HG02678 (cell line): Measurements from ENCODE around the gene ARSB.
"Not testable (repeated sequence)": the region's sequence is repeated elsewhere in the genome, so short reads cannot be mapped to it uniquely, and the experiment has no call there.

Source experiments
- ATAC-seq: cut with Tn5 transposase; IDR thresholded peaks from one replicate; pipeline ENCODE4 v1.9.1; 2021; ENCODE audit warnings: mild to moderate bottlenecking, moderate library complexity; ENCODE audit not compliant: unreplicated experiment

ARSB gene

DNA sequence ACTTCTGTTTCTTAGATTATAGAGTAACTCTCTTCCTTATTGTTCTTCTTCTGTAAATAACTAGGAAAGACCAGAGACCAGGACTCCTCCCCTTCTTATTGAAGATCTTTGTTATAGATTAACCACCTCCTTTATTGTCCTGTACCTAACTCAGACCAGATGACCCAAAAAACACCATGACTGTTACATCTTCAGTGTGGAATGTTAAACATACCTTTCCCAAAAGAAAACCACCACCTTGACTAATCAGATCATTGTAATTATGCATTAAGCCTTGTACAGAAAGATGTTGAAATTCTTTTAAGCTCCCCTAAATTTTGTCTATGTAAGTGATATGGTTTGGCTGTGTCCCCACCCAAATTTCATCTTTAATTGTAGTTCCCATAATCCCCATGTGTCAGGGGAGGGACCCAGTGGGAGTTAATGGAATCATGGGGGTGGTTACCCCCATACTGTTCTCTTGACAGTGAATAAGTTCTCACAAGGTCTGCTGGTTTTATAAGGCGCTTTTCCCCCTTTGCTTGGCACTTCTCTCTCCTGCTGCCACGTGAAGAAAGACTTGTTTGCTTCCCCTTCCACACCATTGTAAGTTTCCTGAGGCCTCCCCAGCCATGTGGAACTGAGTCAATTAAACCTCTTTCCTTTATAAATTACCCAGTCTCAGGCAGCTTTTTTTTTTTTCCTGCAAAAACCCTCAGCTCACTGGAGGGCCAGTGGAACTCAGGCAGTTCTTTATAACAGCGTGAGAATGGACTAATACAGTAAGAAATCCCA lies 26.3 kb downstream of the ARSB start:
- ATAC-seq: no peak

DNA sequence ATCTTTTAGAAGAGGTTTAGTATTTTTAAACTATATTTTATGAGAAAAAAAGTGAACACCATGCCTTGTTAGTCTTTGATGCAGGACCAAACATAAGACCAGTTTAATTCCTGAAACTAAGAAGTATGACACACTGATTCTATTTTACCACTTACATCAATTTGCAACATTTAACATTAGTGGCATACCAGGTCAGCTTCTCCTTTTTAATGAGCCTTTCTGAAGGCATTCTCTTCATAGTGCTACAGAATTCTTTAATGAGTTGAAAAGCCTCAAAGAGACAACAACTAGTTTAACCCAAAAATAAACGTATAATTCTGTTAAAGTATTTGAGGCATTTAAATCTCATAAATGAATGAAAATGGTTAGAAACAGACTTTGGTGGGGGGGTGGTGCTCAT lies 28.2 kb downstream of the ARSB start:
- ATAC-seq: no peak

DNA sequence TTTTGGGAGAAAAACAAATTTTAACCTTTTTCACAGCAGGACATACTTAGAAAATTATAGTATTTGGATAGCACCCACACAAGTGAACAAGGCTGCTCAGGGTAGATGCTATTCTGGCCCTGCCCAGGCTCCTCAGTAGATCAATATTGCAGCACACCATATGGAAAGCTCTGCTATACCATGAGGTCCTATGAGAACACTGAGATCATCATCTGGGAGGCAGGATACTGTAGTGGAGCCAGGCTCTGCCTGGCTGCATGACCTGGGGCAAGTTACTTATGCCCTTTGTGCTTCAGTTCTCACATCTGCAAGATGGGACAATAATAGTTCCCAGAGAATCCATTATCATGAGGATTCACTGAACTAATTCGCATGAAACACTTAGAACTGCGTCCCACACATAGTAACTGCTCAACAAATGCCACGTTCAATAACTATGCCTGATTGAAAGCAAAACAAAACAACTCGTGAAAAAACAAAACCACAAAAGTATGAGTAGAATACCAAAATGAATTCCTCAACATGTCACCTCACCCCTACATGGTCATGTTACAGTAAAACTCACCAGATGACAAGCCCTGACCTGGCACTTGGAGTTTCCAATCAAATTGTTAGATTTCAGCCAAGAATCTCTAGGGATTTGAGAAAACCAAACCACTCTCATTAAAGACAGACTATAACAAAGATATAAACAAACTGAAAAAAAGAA lies 31.9 kb downstream of the ARSB start:
- no peak for ATAC-seq

DNA sequence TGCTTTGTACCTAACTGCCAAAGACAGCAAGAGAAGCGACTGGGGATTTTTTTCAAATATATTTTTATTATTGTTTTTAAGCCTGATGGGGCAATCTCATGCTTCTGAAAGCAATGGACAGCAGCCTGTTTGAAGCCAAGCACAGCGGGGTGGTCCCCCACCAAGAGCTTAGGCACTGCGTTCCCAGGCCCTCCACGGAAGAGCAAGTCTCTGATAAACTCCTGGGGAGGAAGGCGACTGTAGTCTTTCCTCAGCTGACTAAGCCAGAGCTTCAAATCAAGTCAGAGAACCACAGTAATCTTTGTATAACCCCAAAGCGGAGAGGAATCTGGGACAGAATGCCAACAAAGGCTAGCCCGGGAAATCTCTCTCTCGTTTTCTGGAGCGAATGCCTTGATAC lies 54.4 kb downstream of the ARSB start:
- ATAC-seq: no peak

DNA sequence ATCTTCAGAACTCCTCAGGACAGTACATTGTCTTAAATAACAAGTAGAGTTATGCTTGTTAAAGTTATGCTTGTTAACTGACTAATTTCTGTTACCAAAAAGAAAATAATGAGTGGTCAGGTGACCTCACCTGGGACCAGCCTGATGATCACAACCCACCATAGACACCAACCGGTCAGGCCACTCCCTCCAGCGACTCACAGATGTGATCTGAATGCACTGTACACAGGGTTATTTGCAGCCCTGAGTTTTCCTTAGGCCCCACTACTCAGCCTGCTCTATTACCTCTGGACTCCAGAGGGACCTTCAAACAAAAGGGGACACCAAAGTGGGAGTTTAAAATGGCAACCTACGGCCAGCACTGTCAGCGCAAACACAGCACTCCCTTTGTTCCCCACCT lies 55.3 kb downstream of the ARSB start:
- ATAC-seq: no peak

DNA sequence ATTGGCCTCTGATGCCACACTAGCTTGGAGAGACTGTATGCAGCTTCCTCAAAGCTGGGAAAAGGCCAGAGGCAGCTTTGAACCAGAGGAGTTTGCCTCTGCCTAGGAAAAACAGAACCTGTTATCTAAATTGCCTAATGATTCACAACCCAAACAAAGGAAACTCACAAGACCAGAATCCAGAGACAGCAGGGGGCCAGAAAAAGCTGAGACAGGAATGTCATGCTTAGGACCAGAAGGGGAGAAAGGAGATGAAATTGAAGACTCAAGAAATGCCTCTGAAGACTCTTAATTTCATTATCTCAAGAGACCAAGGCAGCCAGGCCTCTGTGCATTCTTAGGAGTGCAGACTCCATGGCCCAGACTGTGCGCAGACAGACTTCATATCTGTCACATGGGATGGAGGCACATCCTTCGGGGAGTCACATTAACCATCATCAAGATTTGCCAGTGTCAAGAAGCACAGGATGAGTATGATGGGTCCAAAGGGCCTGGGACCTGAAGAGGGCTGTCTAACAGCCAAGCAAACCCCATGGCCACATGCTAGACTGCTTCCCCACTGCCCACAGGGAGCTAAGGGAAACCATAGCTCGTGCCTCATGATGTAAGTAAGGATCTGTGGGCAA lies 57.3 kb downstream of the ARSB start:
- ATAC-seq: no peak

DNA sequence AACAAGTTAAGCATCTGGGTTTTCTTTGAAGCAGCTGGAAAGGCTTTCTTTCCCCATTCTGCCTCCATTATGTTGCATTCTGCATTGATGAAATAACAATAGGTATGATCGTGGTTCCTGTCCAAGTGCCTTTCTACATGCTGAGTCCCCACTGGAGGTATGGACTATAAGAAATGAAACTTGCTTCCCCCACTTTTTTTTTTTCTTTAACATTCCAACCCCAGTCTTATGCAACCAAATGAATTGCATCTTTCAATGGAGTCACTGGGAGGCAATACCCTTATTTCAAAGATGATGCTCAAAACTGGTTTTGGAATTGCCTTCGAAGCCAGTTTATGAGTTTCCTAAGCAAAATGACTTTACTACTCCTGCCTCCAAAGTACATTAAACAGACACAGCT lies 58.9 kb downstream of the ARSB start:
- ATAC-seq: no peak

DNA sequence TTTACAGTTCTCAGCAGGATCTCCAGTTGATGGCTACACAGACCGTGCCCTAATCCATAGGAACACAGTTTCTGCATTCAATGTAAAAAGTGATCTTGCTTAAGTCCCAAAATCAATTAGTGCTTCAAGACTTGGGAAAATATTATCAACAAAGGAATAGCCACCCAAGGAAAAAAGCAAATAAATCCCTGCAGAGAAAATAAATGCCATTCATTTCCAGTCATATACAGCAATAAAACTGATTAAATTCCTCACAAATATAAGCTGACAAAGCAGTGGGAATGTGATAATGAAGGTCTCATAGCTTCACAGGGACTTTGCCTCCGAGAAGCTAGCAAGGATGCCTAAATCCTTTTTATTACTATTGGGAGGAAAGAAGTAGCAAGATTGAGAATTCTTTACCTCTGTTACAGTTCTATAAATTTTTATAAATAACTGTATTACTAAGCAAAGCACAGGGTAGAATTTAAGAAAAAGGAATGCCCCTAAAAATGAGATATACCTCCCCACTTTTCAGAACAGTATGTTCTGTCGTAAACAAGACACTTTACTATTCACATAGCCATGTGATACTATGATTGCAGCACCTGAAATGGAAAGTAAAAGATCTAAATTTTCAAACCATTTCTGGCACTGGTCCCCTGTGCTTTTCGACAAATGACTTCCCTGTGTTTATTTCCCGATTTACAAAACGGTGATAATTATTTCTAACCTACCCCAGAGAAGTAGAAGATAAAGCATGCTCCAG lies 59.8 kb downstream of the ARSB start:
- ATAC-seq: no peak

DNA sequence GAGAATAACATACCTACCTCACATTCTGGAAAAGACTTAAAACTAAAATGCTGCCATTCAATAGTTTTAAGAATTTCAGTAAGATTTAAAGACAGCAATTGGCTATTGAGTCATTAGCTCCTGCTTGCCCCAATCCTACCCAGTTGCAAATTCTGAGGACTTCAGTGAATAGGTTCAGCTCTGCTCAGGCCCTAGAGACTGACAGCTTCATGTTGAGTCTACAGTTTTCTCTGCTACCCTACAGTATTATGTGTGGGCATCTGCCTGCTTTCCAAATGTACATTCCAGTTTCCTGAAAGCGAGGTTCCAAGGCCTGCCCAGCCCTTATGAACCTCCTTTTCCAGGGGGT lies 61.5 kb downstream of the ARSB start:
- ATAC-seq: no peak

DNA sequence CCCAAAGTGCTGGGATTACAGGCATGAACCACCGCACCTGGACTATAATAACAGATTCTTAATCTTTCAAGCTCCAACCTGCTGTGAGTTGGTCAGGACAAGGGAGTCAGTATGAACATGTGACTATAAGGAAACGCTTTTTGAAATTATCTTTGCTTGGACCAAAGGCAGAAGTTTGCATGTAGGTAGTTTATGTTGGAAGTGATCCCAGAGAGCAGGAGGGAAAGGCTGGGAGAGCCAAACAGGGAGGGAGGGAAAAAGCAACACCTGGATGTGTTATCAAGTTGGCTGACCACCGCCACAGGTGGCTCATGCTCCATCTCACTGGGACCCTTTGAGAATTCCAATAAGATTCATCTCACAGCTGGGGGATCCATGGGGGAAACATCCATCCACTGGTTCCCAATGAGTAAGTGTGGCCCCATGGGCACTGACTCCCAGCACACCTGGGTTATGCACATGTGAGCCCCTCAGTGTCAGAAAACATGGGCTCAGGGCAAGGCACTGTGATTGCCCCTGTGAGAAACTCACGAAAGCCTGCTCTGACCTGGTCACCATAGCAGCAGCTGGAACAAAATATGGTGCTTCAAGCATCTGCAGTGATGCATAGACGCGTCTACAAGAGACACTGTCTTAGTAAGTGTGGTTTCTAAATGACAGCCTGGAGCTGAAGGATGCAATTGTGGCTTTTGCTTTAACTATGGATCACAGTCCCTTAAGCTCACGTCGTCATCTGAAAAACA lies 62.1 kb downstream of the ARSB start:
- no peak for ATAC-seq

DNA sequence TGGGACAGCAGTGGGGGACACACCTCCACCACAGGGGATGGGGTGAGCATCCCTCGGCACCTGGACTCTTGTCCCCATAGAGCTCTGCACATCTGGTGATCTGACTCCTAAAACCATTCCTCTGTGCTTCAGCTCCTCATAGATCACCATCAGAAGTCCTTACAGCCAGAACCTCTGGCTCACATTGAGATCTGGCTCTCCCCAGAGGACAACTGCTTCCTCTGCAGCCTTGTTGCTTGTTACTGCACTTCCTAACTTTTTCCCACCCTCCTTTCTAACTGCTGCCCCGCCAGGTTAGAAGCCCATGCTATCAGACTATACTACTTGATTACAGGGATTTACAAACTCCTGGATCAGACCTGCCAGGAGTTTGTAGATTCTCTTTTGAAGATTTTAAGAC lies 64.5 kb downstream of the ARSB start:
- ATAC-seq: no peak

DNA sequence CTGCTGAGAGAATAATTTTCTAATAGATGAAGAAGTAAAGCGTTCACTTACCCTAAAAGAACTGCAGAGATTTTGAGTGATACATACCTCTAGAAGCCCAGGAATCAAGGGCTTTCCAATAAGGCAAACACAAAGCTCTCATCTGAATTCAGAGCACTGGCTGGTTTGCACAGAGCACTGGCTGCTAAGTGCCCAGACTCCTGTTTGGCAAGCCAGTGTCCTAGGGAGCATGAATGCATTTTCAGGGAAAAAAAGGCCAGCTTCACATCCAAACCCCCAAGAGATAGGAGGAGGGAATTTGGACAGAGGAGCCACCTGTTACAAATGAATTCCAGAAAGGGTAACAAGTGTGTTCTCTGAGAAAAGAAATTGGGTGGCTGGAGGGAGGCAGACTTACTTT lies 65.3 kb downstream of the ARSB start:
- no peak for ATAC-seq

DNA sequence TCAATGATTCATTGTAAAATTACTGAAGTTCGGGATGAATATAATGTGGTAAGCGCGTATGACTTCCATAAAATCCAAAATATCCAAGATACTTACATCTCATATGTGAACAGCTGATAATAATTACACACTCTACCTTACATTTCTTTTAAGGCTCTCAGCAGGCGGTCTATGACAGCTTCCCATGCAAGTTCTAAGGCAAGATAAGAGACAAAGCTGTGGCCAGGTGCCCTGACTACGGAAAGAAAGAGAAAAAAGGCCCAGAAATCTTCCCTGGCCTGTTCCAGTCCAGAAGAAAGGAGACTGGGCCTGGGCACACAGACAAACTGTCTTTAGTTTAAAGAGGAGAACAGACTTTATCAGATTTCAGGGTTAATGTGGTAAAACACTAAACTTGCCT lies 69.1 kb downstream of the ARSB start:
- no peak for ATAC-seq

DNA sequence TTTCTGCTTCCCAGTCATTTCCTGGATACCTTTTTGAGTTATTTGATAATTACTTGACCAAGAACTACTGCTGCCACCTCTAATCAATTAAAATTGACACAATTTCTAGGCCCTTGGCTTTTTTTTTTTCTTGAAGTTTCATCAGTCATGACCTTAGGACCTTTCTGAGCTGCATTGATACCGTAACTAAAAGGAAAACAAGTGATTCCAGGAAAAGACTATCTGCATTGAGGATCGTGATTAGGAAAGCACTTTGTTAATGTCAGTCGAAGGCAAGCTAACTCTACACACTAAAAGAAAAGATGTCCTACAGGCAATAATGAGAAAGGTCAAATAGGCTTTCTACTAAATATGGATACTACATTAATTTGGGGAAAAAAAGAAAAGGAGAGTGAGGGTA lies 69.9 kb downstream of the ARSB start:
- no peak for ATAC-seq

DNA sequence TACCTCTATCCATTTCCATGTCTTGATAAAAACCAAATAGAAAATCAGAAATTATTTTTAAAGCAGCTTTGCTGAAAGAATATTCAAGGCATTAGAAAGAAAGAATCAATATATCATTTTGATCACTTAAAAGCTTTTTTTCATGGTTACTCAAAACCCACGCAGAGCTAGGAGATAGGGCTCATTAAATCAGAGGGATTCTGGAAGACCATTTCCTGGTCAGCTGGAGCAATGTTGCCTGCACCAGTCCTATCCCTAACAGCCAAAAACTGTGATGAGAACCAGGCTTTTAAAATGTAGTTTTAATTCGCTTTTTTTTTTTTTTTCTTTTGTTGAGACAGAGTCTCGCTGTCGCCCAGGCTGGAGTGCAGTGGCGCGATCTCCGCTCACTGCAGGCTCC lies 72.3 kb downstream of the ARSB start:
- no peak for ATAC-seq

DNA sequence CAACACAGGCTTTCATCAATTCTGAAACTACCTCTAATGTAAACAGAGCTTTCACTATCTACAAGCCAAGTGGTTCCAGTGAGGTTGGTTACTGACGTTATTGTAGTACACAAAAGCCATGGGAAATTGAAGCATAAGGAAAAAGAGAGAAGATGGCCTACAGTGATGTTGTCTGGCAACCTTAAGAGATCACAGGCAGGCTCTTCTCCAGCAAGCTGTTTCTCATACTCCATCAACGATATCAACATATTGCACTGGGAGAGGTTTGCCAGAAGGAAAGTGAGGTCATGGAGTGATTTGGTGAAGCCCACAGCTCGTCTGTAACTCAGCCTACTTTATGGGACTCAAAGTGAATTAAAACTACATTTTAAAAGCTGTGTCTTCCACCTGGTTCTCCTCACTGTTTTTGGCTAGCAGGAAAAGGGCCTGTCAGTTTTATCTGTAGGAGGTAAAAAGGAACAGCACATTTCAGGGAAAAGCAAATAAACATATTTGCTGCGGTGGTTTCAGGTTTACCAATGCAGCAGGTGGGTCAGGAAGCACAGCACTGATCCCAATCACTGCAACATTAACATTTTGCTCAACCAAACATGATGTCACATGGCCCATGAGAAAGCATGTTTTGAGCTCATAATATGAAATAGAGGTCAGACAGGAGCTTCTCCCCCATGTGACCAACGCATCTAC lies 72.9 kb downstream of the ARSB start:
- no peak for ATAC-seq

DNA sequence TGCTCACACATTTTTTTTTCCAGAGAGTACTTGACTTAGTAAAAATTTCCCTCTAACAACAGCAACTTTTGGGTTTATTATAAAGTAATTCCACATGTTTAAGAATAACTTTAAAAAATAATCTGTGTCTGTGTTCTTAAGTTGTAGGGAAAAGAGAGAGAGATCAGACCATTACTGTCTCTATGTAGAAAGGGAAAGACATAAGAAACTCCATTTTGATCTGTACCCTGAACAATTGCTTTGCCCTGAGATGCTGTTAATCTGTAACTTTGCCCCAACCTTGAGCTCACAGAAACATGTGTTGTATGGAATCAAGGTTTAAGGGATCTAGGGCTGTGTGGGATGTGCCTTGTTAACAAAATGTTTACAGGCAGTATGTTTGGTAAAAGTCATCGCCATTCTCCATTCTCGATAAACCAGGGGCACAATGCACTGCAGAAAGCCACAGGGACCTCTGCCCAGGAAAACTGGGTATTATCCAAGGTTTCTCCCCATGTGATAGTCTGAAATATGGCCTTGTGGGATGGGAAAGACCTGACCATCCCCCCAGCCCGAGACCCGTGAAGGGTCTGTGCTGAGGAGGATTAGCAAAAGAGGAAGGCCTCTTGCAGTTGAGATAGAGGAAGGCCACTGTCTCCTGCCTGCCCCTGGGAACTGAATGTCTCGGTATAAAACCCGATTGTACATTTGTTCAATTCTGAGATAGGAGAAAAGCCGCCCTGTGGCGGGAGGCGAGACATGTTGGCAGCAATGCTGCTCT lies 75.7 kb downstream of the ARSB start:
- ATAC-seq: not testable (repeated sequence)

DNA sequence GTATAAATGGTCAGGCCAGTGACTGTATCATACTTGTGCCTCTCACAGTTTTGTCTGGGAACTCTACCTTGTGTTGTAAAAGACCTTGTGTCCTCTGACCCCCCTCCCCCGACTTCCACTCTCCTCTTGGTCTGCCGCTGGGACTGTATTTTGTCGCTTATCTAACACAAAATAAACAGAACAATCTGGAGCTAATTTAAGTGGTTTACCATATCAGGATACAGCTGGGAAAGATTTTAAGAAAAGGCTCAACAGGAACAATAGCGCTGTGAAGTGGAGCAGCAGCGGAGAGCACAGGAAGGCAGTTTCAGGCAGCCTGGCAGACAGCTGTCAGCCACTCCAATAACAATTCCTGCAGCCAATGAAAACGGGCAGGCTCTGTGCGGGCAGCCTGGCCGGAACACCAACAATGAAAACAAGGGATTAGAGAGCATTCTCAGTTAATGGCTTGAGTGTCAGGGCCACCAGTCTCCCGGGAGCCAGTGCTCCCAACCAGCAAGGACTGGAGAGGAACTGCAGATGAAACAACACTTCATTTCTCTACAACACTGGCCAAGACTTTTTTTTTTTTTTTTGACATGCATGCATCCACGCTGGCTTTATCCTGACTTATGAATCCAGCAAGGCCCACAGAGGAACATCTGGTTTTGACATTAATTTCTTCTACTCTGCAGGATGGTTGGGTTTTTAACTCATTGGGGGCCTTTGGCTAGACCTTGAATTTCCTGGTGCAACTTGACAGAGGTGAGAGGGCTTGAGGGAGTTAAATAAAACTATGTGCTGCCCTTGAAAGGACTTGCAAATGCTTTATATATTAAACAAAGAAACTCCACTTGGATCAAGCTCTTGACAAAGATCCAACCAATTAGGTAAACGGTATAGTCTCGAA lies 76.7 kb downstream of the ARSB start:
- ATAC-seq: no peak
